Testis (tissue), 3 donors: Measurements from ENCODE around the gene CYFIP2. TPM values are rescaled to one million over a fixed set of nuclear protein-coding genes. Genes with fewer than 3 reads are reported as not detected.

ENCODE experiments used
- DNase-seq: peaks from one replicate; pipeline ENCODE4 v3.0.0-alpha.2; 2019
- H3K27ac ChIP-seq, 2 donors: fragments of 200-600 bp; sonication (generic); one replicate each; pipeline ENCODE4 v1.5.1; 2019
- H3K27me3 ChIP-seq: fragments of 200-600 bp; sonication (generic); one replicate; pipeline ENCODE4 v1.5.1; 2019
- H3K36me3 ChIP-seq: fragments of 200-600 bp; sonication (generic); one replicate; pipeline ENCODE4 v1.5.1; 2017; ENCODE audit warnings: low read depth; ENCODE audit errors: missing control alignments
- H3K4me1 ChIP-seq: fragments of 200-600 bp; sonication (generic); one replicate; pipeline ENCODE4 v1.5.1; 2019
- H3K4me3 ChIP-seq, 2 donors: fragments of 200-600 bp; sonication (generic); one replicate each; pipeline ENCODE4 v1.5.1; 2017 to 2019
- H3K9me3 ChIP-seq: fragments of 200-600 bp; sonication (generic); one replicate; pipeline ENCODE4 v1.5.1; 2017
- CTCF ChIP-seq, 3 experiments: fragments of 450-650 bp in 2 of 3; fragments of 200-600 bp in 1 of 3; sonication (generic) in 1 of 3; IDR thresholded peaks; one replicate each; pipeline ENCODE4 v1.5.1; 2016 to 2019; ENCODE audit warnings: antibody characterized with exemption in 3 of 3, mild to moderate bottlenecking in 2 of 3, moderate library complexity in 1 of 3
- POLR2A ChIP-seq: fragments of 450-650 bp; IDR thresholded peaks from one replicate; pipeline ENCODE4 v1.6.1; 2017; ENCODE audit warnings: antibody characterized with exemption, mild to moderate bottlenecking, moderate library complexity
- WGBS, 2 donors: methylation state at CpG; one replicate each; pipeline ENCODE4 v1.1.5; 2018; 5-methylcytosine and 5-hydroxymethylcytosine counted together
- intact Hi-C: fragments of 100-400 bp; cut with DNase I; formaldehyde crosslinking; loops from one replicate; pipeline ENCODE4 v1.15.1; 2023; ENCODE audit warnings: low total_unique reads
- polyA plus RNA-seq: library from polyadenylated mRNA; stranded (reverse); fragments of 350-450 nt; fragmentation: Illumina TruSeq; extraction: RNeasy Lipid Tissue Mini Kit (QIAGEN cat#74804); gene quantifications from one replicate; pipeline ENCODE4 v1.2.3, GENCODE V29; 2014; ENCODE audit warnings: low read depth, low replicate concordance; ENCODE audit not compliant: insufficient read depth
- total RNA-seq, 2 donors: library from RNA; depleted of rRNA; stranded (reverse); fragments of >200 nt; gene quantifications; one replicate each; pipeline ENCODE4 v1.2.3, GENCODE V29; 2016

The CYFIP2 gene
- total and polyA plus RNA-seq, 3 donors from 2014 or later = 21.7 to 41.4 (median 32.1) TPM

- no peak for TF ChIP-seq POLR2A
- no peak for TF ChIP-seq CTCF (IDR thresholded peaks at IDR 0.05)
- Histone ChIP-seq H3K36me3 (no peaks in the 10 kb centered on the region), H3K9me3 (no peaks in the 10 kb centered on the region), H3K4me3 (no peak overlapping the region), H3K27me3 (no peaks in the 10 kb centered on the region), H3K4me1 (peaks cover 7% of the 10 kb centered on the region), H3K27ac (no peak overlapping the region)
- DNase-seq = no peak
- intact Hi-C loops = no loop called here
- 82 to 90% methylated on average over 2 to 14 of the region's 14 CpGs for WGBS, 2 donors
These were observed 43.9 kb downstream of the CYFIP2 start for GRCh38 chr5:157309796-157310195.

DNA sequence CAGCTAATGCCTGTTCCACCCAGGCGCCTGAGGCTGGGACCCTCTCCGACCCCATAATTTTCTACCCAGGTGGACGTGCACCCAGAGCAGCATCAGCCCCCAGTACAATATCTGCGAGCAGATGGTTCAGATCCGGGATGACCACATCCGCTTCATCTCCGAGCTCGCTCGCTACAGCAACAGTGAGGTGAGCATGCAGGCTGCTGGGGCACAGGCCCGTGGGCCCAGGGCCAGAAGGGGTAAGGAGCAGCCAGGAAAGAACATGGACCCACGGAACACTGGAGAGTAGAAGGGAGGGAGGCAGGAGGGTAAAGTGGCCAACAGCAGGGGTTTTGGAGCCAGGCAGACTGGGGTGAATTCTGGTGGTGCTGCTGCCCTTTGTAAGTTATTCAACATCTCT is 45.7 kb downstream of the CYFIP2 start:
- H3K4me1 ChIP-seq = peaks cover 7% of the 10 kb centered on the region
- TF ChIP-seq CTCF (IDR thresholded peaks at IDR 0.05) (no peak), POLR2A (no peak)
- no peaks in the 10 kb centered on the region for H3K36me3 ChIP-seq
- no peak for DNase-seq
- intact Hi-C loops = no loop called here
- WGBS, 2 donors = 93 to 97% methylated on average over 11 of the region's 11 CpGs
- no peak overlapping the region for H3K27ac ChIP-seq
- no peaks in the 10 kb centered on the region for H3K9me3 ChIP-seq
- no peak overlapping the region for H3K4me3 ChIP-seq
- H3K27me3 ChIP-seq = no peaks in the 10 kb centered on the region

DNA sequence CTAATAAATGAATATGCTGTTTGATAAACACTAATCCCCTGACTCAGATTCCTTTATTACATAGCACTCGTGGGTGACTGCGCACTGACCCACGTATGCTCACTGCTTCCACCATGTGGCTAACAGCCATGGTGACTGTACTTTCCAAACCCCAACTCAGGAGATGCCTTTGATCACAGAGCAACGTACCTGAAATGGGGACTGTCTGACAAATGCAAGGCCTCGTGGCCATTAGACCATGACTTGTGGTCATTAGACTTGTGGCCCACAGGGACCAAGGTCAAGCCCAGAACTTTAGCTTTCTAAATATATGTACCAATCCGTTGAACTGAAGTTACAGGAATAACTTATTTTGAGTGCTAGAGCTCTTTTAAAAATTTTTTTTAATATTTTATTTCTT is 46.6 kb downstream of the CYFIP2 start:
- TF ChIP-seq POLR2A (no peak), CTCF (IDR thresholded peaks at IDR 0.05) (peak in 2 of 3 experiments; percentile 35 to 64)
- Histone ChIP-seq H3K27me3 (no peaks in the 10 kb centered on the region), H3K4me1 (peaks cover 7% of the 10 kb centered on the region), H3K4me3 (no peak overlapping the region), H3K9me3 (no peaks in the 10 kb centered on the region), H3K27ac (no peak overlapping the region), H3K36me3 (no peaks in the 10 kb centered on the region)
- intact Hi-C loops = no loop called here
- 45 to 49% methylated on average over 6 of the region's 6 CpGs for WGBS, 2 donors
- peak; percentile 62 for DNase-seq

DNA sequence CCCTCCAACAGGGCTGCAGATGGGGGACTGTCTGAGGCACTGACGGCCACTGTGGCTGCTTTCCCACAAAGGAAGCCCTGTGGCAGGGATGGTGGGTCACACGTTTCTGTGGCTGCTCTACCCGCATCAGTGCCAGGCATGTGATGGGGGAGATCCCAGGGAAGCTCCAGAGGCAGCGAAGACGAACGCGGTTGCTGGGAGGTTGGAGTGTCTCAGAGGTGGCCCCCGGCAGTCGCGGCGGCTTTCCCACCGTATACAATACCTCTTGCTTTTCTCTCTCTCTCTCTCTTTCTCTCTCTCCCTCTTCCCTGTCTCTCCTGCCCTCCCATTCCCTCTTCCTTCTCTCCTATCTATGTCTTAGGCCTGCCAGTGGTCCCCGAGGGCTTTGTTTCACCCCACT is 56.7 kb downstream of the CYFIP2 start:
- intact Hi-C loops = loop anchor here (10.0 kb wide), 1 partner anchor 152 kb away; no protein-coding TSS in a partner anchor
- no peaks in the 10 kb centered on the region for H3K9me3 ChIP-seq
- no peak for DNase-seq
- no peaks in the 10 kb centered on the region for H3K36me3 ChIP-seq
- TF ChIP-seq CTCF (IDR thresholded peaks at IDR 0.05) = no peak
- TF ChIP-seq POLR2A = no peak
- H3K27me3 ChIP-seq = no peaks in the 10 kb centered on the region
- no peak overlapping the region for H3K27ac ChIP-seq
- no peaks in the 10 kb centered on the region for H3K4me1 ChIP-seq
- no peak overlapping the region for H3K4me3 ChIP-seq
- WGBS, 2 donors = 93 to 94% methylated on average over 13 of the region's 13 CpGs

- TF ChIP-seq CTCF (IDR thresholded peaks at IDR 0.05) = no peak
- no peak for TF ChIP-seq POLR2A
- H3K27me3 ChIP-seq = no peaks in the 10 kb centered on the region
- no peak overlapping the region for H3K27ac ChIP-seq
- intact Hi-C loops = loop anchor here (10.0 kb wide), 1 partner anchor 152 kb away; no protein-coding TSS in a partner anchor
- H3K36me3 ChIP-seq = no peaks in the 10 kb centered on the region
- DNase-seq = no peak
- no peak overlapping the region for H3K4me3 ChIP-seq
- H3K4me1 ChIP-seq = no peaks in the 10 kb centered on the region
- WGBS, 2 donors = 85 to 90% methylated on average over 9 to 10 of the region's 10 CpGs
- no peaks in the 10 kb centered on the region for H3K9me3 ChIP-seq
These were observed 57.3 kb downstream of the CYFIP2 start for GRCh38 chr5:157323107-157323706.
